Tibial artery (tissue), 4 donors: ENCODE measurements around the gene MED9.

Experiments
- DNase-seq, 2 donors: peaks; one replicate each; pipeline ENCODE4 v3.0.0-alpha.2; 2019
- H3K27ac ChIP-seq, 2 donors: fragments of 200-600 bp; sonication (generic) in 1 of 2; 1 replicate in 1 of 2; 2 replicates in 1 of 2; pipeline ENCODE4 v1.5.1; 2018 to 2019; ENCODE audit warnings: mild to moderate bottlenecking in 1 of 2
- H3K27me3 ChIP-seq, 2 donors: fragments of 200-600 bp; sonication (generic) in 1 of 2; one replicate each; pipeline versions ENCODE4 v1.5.1 to v1.6.0; 2016 to 2019
- H3K36me3 ChIP-seq, 3 donors: fragments of 200-600 bp; sonication (generic) in 2 of 3; one replicate each; pipeline ENCODE4 v1.5.1; 2016 to 2019; ENCODE audit warnings: mild to moderate bottlenecking in 2 of 3
- H3K4me1 ChIP-seq, 4 donors: fragments of 200-600 bp; sonication (generic) in 2 of 4; 1 replicate in 3 of 4; 2 replicates in 1 of 4; pipeline ENCODE4 v1.5.1; 2016 to 2019
- H3K4me3 ChIP-seq, 2 donors: fragments of 200-600 bp; sonication (generic) in 1 of 2; 1 replicate in 1 of 2; 2 replicates in 1 of 2; pipeline ENCODE4 v1.5.1; 2018 to 2019; ENCODE audit warnings: mild to moderate bottlenecking in 2 of 2
- H3K9me3 ChIP-seq, 3 donors: fragments of 200-600 bp; sonication (generic) in 1 of 3; one replicate each; pipeline ENCODE4 v1.5.1; 2016 to 2019
- intact Hi-C: fragments of 100-400 bp; cut with DNase I; formaldehyde crosslinking; loops from one replicate; pipeline ENCODE4 v1.15.0; 2023; ENCODE audit warnings: low total_unique reads
- TF ChIP-seq, protein P1 (sequence below), 2 experiments: fragments of 200-600 bp in 1 of 2; fragments of 450-650 bp in 1 of 2; IDR thresholded peaks; one replicate each; pipeline ENCODE4 v1.5.1; 2017 to 2019; ENCODE audit warnings: antibody characterized with exemption in 2 of 2, mild to moderate bottlenecking in 1 of 2, moderate library complexity in 1 of 2

MED9 gene

DNA sequence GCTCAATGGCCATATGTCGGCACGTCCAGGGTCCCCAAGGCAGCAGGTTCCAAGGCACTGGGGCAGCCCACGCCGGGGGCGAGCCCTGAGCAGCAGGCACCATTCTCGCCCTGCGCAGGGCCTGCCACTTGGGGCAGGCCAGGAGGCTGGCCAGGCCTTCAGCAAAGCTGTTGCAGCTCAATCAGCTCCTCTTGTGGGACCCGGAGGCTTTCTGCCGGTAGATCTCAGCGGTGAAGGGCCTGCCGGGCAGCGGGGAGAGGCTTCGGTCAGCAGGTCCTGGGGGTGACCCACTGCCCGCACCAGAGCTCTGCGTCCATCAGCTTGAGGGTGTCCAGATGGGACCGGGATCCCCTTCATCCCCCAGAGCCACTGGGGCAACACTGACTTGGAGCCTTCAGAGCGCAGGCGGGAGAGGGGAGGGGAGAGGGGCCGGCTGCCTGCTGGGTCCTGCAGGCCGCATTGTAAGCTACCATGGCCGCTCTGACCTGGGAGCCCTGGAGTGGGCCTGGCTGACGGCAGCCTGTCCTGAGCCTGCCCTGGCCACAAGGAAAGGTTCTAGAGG lies 28.9 kb downstream of the MED9 start:
- Histone ChIP-seq H3K27ac (no peak overlapping the region), H3K4me3 (no peak overlapping the region), H3K36me3 (peaks cover 0 to 4% (median 0%) of the 10 kb centered on the region in 3 donors), H3K9me3 (no peaks in the 10 kb centered on the region), H3K27me3 (no peaks in the 10 kb centered on the region), H3K4me1 (peaks cover 0 to 4% (median 0%) of the 10 kb centered on the region in 4 donors)
- intact Hi-C loops: no loop called here
- TF ChIP-seq, protein P1, sequence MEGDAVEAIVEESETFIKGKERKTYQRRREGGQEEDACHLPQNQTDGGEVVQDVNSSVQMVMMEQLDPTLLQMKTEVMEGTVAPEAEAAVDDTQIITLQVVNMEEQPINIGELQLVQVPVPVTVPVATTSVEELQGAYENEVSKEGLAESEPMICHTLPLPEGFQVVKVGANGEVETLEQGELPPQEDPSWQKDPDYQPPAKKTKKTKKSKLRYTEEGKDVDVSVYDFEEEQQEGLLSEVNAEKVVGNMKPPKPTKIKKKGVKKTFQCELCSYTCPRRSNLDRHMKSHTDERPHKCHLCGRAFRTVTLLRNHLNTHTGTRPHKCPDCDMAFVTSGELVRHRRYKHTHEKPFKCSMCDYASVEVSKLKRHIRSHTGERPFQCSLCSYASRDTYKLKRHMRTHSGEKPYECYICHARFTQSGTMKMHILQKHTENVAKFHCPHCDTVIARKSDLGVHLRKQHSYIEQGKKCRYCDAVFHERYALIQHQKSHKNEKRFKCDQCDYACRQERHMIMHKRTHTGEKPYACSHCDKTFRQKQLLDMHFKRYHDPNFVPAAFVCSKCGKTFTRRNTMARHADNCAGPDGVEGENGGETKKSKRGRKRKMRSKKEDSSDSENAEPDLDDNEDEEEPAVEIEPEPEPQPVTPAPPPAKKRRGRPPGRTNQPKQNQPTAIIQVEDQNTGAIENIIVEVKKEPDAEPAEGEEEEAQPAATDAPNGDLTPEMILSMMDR (IDR thresholded peaks at IDR 0.05): no peak
- DNase-seq: no peak

DNA sequence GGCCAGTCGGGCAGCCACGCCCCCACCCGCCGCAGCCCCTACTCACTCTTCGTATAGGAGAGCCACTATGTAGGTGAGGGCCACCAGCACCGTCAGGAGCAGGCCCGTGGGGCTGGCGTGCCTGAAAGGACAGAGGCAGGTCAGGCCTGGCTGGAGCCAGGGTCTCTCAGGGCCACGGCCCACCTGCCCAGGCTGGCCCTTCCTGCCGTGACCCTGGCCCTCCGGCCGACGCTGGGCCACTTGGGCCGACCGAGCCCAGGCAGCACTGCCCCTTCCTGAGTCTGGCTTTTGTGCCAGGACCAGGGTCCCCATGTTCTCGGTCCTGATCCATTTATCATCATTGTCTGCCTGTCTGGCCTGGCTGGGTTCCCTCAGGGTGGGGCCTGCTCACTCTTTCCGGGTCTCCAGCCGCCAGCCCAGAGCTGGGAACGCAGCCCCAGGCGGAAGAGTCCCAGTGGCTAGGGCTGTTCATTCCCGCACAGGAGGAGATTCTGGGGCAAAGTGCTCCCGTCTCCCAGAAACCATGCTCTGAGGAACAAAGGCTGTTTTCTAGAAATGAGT lies 29.5 kb downstream of the MED9 start:
- H3K4me1 ChIP-seq: peaks cover 0 to 4% (median 0%) of the 10 kb centered on the region in 4 donors
- H3K9me3 ChIP-seq: no peaks in the 10 kb centered on the region
- TF ChIP-seq, protein P1 (IDR thresholded peaks at IDR 0.05): no peak
- H3K27ac ChIP-seq: no peak overlapping the region
- H3K36me3 ChIP-seq: peaks cover 0 to 4% (median 0%) of the 10 kb centered on the region in 3 donors
- H3K27me3 ChIP-seq: no peaks in the 10 kb centered on the region
- no peak for DNase-seq
- H3K4me3 ChIP-seq: no peak overlapping the region
- intact Hi-C loops: no loop called here

DNA sequence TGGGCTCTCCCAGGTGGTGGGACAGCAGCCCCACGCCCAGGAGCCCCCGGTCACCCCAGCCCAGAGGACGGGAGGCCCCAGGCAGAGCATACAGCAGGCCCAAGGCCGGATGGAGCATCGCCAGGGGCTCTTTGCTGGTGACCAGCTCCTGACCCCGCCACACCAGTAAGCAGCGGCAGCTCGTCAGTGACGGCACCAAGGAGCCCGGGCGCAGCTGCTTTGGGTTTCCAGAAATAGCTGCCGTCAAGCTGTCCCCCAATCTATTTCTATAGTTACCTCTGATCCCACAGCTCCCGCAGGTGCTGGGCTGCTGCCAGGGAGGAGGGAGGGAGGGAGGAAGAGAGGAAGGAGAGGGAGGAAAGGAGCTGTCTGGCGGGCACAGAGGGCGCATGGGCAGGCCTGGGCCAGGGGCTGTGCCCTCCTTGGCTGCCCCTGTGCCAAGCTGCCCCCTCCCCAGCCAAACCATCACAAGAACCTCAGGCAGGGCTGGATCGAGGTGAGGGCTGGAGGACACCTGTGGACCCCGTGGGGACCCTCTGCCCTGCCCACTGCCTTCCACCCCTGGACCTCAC lies 30.2 kb downstream of the MED9 start:
- peaks cover 0 to 4% (median 0%) of the 10 kb centered on the region in 3 donors for H3K36me3 ChIP-seq
- H3K27me3 ChIP-seq: no peaks in the 10 kb centered on the region
- TF ChIP-seq, protein P1 (IDR thresholded peaks at IDR 0.05): no peak
- H3K27ac ChIP-seq: no peak overlapping the region
- no peak for DNase-seq
- peaks cover 0 to 9% (median 0%) of the 10 kb centered on the region in 4 donors for H3K4me1 ChIP-seq
- no peak overlapping the region for H3K4me3 ChIP-seq
- no peaks in the 10 kb centered on the region for H3K9me3 ChIP-seq
- intact Hi-C loops: no loop called here

DNA sequence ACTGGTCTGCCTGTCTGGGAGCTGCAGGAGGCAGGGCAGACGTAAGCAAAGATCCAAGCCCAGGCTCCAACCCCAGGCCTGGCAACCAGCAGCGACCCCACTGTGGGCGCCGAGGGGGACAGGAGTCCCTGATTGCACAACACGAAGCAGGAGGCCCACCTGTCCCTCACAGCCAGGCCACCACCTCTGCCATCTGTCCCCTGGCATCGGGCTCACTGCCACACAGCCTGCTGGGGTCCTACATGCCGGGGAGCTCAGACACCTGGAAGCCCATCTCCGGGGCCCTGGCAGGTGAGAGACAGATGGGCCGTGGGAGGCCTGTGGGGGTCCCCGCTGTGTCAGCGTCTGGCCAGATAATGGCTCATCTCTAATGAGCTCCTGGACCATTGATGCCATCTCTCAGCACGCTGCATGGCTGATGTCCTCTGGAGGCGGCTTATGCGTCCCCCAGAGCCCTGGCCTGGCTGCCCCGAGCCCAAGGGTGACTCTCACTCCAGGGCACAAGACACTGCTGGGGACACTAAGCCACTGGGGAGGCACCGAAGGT lies 30.7 kb downstream of the MED9 start:
- peaks cover 0 to 14% (median 0%) of the 10 kb centered on the region in 4 donors for H3K4me1 ChIP-seq
- intact Hi-C loops: no loop called here
- H3K9me3 ChIP-seq: no peaks in the 10 kb centered on the region
- peaks cover 0 to 4% (median 0%) of the 10 kb centered on the region in 3 donors for H3K36me3 ChIP-seq
- DNase-seq: no peak
- no peaks in the 10 kb centered on the region for H3K27me3 ChIP-seq
- TF ChIP-seq, protein P1 (IDR thresholded peaks at IDR 0.05): no peak
- no peak overlapping the region for H3K4me3 ChIP-seq
- no peak overlapping the region for H3K27ac ChIP-seq

DNA sequence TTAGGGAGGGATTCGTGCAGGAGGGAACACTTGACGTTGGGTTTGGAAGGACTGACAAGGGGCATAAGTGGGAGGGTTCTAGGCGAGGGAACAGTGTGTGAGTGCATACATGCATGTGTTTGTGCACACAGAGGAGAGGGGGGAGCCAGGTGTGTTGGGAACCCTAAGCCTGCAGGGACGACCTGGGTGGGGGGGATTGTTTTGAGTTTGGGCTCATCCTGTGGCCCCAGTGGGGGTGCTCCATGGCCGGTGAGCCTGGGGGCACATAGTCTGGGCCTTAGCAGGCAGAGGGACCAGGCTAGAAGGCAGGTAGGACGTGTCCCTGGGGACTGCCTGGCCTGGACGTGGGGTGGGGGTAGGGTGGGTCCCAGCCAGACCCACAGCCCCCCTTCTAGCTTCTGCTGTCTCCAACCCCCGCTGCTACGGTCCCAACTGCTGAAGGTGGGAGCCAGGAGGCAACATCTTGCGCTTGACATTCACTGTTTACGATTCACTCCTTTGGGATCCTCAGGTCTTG lies 31.3 kb downstream of the MED9 start:
- Histone ChIP-seq H3K4me1 (peaks cover 0 to 14% (median 0%) of the 10 kb centered on the region in 4 donors), H3K9me3 (no peaks in the 10 kb centered on the region), H3K4me3 (no peak overlapping the region), H3K36me3 (peaks cover 0 to 4% (median 0%) of the 10 kb centered on the region in 3 donors), H3K27me3 (no peaks in the 10 kb centered on the region), H3K27ac (no peak overlapping the region)
- intact Hi-C loops: no loop called here
- TF ChIP-seq, protein P1 (IDR thresholded peaks at IDR 0.05): no peak
- no peak for DNase-seq
